Measurements from ENCODE around the gene RAB18. TPM values are rescaled to one million over a fixed set of nuclear protein-coding genes. Genes with fewer than 3 reads are reported as not detected.

Gene RAB18
- total and polyA plus RNA-seq, 2 of the 8 experiments (the other 6 are each of a cell fraction or from before 2014, with no cell fraction given) = 14.7 to 69.7 TPM

GRCh38 chr10:27584302-27584701, 80.2 kb downstream of the RAB18 start:
- TF ChIP-seq GTF2F1 (IDR thresholded peaks at IDR 0.05; ENCODE audit: borderline replicate concordance, low read depth, low read length) (no peak), RBBP5 (IDR thresholded peaks at IDR 0.05; ENCODE audit: borderline replicate concordance, low read depth, low read length) (no peak), YY1 (IDR thresholded peaks at IDR 0.05; ENCODE audit: low read depth, low read length) (no peak), TEAD4 (IDR thresholded peaks at IDR 0.05; ENCODE audit: low read depth, low read length) (no peak), CBX5 (IDR thresholded peaks at IDR 0.05; ENCODE audit: low read depth, low read length) (no peak), ASH2L (IDR thresholded peaks at IDR 0.05; ENCODE audit: low read length) (no peak), NRF1 (IDR thresholded peaks at IDR 0.05; ENCODE audit: low read depth, low read length) (no peak), CTCF (IDR thresholded peaks at IDR 0.05; ENCODE audit: control extremely low read depth in 1 of 3, insufficient read depth in 1 of 3, low read depth in 1 of 3, low read length in 3 of 3) (no peak), TAF7 (optimal IDR thresholded peaks at IDR 0.05; ENCODE audit: borderline replicate concordance, low read depth, low read length) (no peak), MAX (IDR thresholded peaks at IDR 0.05) (no peak), CHD1 (IDR thresholded peaks at IDR 0.05; ENCODE audit: low read depth, low read length) (no peak), JUN (IDR thresholded peaks at IDR 0.05; ENCODE audit: low read depth, low read length) (no peak)

More at GRCh38 chr10:27584302-27584701, 80.2 kb downstream of the RAB18 start:
- no peak overlapping the region for H3K9ac ChIP-seq (replicated peaks in 1 of 4; ENCODE audit: extremely low read depth in 1 of 4, low read depth in 3 of 4, low read length in 3 of 4)
- 87% methylated on average over 2 of the region's 2 CpGs; no CpG with 5 or more reads in 1 of the 2 experiments for WGBS, 2 experiments (ENCODE audit: extremely low coverage in 1 of 2, insufficient coverage in 1 of 2, insufficient read length in 1 of 2, insufficient replicate concordance in 2 of 2, low coverage in 1 of 2, low lambda C conversion rate in 2 of 2, missing lambda C conversion rate in 1 of 2)
- no peaks in the 10 kb centered on the region for H4K20me1 ChIP-seq (replicated peaks in 1 of 2; ENCODE audit: control insufficient read depth in 1 of 2, insufficient read depth in 2 of 2, low read length in 2 of 2)
- no peak overlapping the region for H2BK20ac ChIP-seq (ENCODE audit: low read length)
- H3K9me3 ChIP-seq (ENCODE audit: insufficient read depth in 2 of 2, low read depth in 1 of 2, low read length in 1 of 2) = no peaks in the 10 kb centered on the region
- H2BK120ac ChIP-seq (replicated peaks; ENCODE audit: low read depth, low read length) = no peak overlapping the region
- H3K4me1 ChIP-seq (replicated peaks in 1 of 4; ENCODE audit: control insufficient read depth in 3 of 4, insufficient read depth in 4 of 4, low read length in 3 of 4) = no peaks in the 10 kb centered on the region
- no peak overlapping the region for H3K14ac ChIP-seq (ENCODE audit: insufficient read length)
- H2AK5ac ChIP-seq (ENCODE audit: low read depth, low read length) = no peak overlapping the region
- H3K23me2 ChIP-seq (ENCODE audit: low read depth, low read length) = no peaks in the 10 kb centered on the region
- CTCF ChIA-PET (ENCODE audit: partially characterized antibody) = no interaction called here
- H3K79me2 ChIP-seq (ENCODE audit: control insufficient read depth in 1 of 2, insufficient read depth in 2 of 2, low read length in 2 of 2) = no peaks in the 10 kb centered on the region
- no peak overlapping the region for H4K5ac ChIP-seq (ENCODE audit: insufficient read length, low read depth, low read length)
- no peaks in the 10 kb centered on the region for H3K79me1 ChIP-seq (ENCODE audit: low read depth, low read length)
- H3K4ac ChIP-seq (replicated peaks; ENCODE audit: insufficient read length, low read depth, low read length) = no peak overlapping the region
- POLR2A ChIA-PET (ENCODE audit: partially characterized antibody) = no interaction called here
- no peaks in the 10 kb centered on the region for H3K36me3 ChIP-seq (ENCODE audit: control insufficient read depth in 2 of 4, insufficient read depth in 4 of 4, low read length in 3 of 4)
- H3K4me2 ChIP-seq (ENCODE audit: insufficient read depth in 1 of 2, low read depth in 2 of 2, low read length in 2 of 2) = no peak overlapping the region
- no peak for DNase-seq (ENCODE audit: low read depth in 1 of 2, low spot score in 2 of 2)
- no peak overlapping the region for H2BK12ac ChIP-seq (ENCODE audit: low read depth, low read length)
- no peak overlapping the region for H3K23ac ChIP-seq (ENCODE audit: insufficient read length)
- no peak for FAIRE-seq
- no peak overlapping the region for H3K56ac ChIP-seq (replicated peaks; ENCODE audit: insufficient read length, low read depth, low read length)
- H2BK15ac ChIP-seq (ENCODE audit: low read length) = no peak overlapping the region
- no peak overlapping the region for H3K4me3 ChIP-seq (ENCODE audit: extremely low read depth in 1 of 4, insufficient read depth in 2 of 4, low read depth in 3 of 4, low read length in 4 of 4)
- H2AFZ ChIP-seq (ENCODE audit: low read length) = no peak overlapping the region
- no peak overlapping the region for H2BK5ac ChIP-seq (ENCODE audit: low read depth, low read length)
- H4K8ac ChIP-seq (ENCODE audit: extremely low read depth, insufficient read depth, low read length) = no peak overlapping the region
- H3K27ac ChIP-seq (ENCODE audit: low read depth, low read length) = no peak overlapping the region
- H3K27me3 ChIP-seq (replicated peaks in 1 of 4; ENCODE audit: control insufficient read depth in 3 of 4, extremely low read depth in 1 of 4, insufficient read depth in 3 of 4, low read length in 3 of 4) = no peaks in the 10 kb centered on the region
- no peak overlapping the region for H4K91ac ChIP-seq (replicated peaks; ENCODE audit: insufficient read length, low read length)
- no peak overlapping the region for H3K18ac ChIP-seq (ENCODE audit: extremely low read depth, low read length)
